ENCODE data around the gene RMND5A.

The RMND5A gene

DNA sequence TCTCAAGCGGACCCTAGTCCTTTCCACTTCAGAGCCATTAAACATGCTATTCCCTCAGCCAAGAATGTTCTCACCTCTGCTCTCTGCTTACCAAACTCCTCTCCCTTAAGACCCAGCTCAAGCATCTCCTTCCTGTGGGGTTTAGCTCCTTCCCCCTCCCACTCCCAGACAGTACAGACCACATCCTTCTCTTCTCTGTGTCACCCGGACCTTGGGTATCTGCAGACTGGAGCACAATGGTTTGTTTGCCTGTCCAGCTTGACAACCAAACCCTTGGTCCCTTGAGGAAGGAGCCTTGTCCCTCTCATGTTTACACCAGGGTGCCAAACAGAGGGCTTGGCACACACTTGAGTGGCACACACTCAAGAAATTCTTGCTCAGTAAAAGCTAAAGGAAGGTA, 74.8 kb downstream of the RMND5A start:
- DNase-seq = no peak

DNA sequence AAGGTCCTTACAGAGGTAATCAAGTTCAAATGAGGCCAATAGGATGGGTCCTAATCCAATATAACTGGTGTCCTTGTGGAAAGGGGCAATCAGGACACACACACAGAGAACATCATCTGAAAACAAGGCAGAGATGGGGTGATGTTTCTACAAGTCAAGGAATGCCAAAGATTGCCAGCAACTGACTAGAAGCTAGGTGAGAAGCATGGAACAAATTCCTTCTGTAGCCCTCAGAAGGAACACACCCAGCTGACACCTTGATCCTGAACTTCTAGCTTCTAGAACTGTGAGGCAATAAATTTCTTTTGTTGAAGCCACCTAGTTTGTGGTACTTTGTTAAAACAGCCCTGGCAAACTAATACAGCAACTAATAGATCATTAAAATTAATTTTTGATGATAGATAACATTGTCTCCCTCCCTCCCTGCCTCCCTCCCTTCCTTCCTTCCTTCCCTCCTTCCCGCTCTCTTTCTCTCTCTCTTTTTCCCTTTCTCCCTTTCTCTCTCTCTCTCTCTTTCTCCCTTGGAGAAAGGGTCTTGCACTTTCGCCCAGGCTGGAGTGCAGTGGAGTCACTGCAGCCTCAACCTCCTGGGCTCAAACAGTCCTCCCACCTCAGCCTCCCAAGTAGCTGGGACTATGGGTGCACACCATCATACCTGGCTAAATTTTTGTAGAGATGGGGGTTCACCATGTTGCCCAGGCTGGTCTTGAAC, 80.9 kb downstream of the RMND5A start:
- DNase-seq = no peak

DNA sequence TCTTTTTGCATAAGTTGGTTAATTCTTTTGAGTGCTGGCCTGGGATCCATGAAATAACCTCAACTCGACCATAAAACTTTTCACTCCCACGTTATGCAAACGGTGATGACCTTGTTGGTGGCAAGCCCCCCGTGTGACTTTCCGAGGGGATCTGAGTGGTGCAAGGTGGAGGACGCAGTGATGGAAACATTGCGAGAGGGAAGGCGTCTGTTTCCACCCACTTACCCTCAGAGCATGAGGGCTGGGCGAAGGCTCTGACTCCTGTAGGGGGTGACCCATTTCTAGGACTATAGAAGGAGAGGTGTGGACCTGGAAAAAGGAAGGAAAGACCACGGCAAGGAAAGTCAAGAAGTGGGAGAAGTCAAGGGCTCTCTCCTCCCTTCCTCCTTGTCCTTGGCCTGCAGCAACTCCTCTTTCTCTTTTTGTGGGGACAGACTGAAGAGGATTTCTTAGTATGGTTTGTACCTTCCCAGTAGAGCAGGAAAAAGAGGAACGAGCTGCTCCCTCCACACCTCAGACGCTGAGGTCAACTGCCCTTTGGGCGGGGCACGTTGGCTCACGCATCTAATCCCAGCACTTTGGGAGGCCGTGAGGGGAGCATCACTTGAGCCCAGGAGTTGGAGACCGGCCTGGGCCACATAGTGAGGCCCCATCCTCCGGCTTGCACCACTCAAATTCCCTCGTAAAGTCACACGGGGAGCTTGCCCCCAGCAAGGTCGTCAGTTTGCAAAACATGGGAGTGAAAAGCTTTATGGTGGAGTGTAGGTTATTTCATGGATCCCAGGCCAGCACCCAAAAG, 86.2 kb downstream of the RMND5A start:
- DNase-seq = no peak

DNA sequence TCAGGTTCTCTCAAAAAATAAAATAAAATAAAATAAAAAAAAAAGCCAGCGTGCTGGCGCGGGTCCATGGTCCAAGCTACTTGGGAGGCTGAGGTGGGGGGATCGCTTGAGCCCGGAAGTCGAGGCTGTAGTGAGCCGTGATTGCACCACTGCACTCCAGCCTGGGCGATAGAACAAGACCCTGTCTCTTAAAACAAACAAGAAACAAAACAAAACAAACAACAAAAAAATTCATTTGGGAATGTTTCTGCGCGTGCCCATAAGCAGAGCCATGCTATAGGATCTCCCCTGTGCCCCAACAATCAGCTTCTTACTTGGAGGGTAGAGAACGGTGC, 87.0 kb downstream of the RMND5A start:
- DNase-seq = no peak

DNA sequence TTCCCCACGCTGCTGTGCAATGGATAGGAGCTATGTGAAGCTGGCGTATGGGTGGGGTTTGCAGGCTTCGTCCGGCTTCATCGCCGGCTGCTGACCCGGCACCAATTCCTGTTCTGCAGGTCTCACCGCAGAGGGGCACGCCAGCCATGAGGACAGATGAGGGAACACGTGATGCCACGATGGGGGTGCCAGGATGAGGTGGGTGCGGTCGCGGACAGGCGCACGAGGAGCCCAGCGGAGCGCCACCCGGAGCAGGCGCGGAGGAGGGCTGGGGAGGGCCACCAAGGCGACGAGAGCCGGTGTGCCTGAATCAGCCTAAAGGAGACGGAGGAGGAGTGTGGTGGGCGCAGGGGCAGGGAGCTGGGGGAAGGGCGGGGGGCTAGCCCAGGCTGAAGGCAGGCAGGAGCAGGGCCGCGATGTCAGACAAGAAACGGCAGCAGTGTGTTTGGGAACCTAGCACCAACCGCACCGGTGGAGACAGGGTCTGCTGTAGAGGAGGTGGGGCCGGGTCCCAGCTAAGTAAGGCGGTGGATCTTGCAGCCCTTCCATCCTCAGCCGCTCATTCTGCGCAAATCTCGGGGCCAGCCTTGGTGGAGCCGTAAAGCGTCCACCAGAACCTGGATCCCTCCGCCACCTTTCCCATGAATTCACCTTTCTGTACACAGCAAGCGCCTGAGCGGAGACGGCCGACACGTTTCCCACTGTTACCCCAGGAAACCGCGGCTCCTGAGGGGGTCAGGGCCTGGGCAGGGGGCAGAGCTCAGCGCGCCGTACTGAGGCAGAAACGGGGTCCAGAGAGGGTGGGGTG, 87.6 kb downstream of the RMND5A start:
- no peak for DNase-seq

DNA sequence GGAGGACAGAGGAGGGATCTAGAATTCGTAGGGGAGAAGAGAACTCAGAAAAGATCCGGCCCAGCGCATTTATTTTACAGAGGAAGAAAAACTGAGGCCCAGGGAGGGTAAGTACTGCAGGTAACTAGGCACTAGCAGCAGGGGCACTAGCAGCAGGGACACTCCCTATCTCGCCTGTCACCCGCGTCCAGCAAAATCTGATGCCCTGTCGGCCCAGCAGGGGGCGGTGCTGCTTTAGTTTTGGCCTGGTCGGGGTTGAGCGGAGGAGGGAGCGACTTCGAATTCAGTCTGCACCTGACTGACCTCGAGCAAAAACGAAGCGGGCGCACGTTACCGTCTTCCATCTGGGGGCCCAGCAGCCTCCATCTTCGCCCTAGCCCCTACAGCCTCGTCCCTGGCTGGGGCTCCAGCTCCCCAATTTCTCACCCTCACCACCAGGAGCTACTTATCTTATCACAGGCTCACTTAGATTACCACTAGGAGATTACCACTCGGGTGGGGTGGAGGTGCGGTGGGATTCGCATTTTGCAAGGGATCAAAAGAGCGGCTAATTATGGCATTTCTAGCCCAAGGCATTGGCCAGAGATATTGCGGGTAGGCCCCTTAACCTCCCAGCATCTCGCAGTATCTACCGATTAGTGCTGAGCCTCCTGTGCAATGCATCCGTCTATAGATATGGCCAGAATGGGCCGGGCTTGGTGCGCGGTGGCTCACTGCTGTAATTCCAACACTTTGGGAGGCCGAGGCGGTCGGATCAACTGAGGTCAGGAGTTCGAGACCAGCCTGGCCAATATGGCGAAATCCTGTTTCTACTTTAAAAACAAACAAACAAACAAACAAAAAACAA, 88.4 kb downstream of the RMND5A start:
- DNase-seq = no peak

DNA sequence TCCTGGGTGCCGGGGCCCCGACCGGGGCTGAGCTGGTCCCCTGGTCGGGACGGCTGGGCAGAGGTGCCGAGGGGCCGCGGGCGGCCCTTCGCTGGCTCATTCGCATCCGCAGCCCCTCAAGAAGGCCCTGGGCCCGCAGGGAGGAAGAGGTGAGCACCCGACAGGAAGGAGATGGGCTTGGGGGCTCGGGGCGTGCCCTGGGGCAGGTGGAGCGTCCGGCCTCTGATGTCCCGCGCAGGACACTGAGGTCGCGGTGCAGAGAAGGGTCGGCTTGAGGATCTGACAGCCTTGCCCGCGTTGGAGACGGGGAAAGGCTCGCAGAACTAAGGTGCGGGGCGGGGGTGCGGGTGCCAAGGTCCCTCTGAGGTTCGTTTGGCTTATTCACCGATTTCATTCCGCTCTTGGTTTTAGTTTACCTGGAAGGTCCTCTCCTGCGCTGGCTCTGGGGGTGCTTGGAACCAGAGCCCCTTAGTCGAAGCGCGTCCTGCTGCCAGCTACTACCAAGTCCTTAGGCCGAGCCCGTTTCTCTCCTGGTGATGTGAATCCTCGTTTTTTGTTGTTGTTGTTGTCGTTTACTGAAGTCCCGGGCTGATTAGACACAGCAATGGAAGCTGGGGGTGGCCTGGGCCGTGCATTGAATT, 89.5 kb downstream of the RMND5A start:
- DNase-seq = no peak

DNA sequence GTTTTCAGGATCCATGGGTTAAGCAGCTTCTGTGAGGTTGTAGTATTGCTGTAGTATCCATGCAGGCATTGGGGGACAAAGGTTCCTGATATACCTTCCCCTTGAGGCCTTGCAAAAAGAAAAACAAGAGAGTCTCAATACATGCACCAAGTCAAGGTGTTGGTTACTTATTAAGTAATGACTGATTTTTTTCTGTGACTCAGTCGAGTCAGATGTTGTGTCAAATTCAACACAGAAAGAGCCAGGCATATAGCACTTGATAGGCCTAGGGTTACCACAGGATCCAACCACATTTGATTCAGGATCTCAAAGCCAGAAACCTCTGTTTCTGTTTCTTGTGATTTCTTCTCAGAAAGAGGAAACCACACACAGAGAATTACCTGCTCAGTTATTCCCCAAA, 95.5 kb downstream of the RMND5A start:
- no peak for DNase-seq

DNA sequence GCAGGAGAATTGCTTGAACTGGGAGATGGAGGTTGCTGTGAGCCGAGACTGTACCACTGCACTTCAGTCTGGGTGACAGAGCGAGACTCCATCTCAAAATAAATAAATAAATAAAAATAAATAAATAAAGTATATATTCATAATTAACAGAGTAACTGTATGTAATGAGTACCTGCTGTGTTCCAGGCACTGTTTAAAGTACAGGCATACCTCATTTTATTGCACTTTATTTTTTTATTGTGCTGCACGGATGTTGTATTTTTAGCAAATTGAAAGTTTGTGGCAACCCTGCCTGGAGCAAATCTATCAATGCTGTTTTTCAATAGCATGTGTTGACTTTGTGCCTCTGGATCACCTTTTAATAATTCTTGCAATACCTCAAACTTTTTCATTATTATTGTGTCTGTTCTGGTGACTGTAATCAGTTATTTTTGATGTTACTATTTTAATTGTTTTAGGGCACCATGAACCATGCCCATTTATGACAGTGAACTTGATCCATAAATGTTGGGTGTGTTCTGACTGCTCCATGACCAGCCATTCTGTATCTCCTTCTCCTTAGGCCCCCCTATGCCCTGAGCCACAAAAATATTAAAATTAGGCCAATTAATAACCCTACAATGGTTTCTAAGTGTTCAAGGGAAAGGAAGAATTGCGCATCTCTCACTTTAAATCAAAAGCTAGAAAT, 98.2 kb downstream of the RMND5A start:
- no peak for DNase-seq

DNA sequence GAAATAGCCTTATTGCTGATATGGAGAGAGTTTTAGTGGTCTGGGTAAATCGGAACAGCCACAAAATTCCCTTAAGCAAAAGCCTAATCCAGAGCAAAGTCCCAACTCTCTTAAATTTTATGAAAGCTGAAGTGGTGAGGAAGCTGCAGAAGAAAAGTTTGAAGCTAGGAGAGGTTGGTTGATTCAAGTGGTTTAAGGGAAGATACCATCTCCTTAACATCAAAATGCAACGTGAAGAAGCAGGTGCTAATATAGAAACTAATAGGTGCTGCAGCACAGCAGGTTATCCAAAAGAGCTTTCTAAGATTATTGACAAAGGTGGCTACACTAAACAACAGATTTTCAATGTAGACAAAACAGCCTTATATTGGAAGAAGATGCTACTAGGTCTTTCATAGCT, 98.9 kb downstream of the RMND5A start:
- DNase-seq = no peak

DNA sequence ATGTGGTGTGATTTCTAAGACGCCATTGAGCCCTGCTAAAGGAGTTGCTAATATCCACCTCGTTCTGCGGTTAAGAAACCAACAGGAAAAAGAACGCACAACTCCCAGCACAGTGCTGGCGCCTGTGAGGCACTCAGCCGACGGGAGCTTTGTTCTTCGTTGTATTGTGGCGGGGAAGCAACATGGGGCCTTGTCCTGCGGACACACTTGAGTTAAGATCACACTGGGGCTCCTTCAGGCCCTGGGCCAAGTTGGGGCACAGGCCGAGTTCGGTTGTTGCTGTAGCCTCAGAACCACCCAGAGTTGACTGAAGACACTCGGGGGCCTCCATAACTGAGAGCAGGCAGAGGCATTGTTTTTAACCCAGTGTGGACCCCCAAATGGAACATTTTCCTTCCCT, 101.2 kb downstream of the RMND5A start:
- no peak for DNase-seq

DNA sequence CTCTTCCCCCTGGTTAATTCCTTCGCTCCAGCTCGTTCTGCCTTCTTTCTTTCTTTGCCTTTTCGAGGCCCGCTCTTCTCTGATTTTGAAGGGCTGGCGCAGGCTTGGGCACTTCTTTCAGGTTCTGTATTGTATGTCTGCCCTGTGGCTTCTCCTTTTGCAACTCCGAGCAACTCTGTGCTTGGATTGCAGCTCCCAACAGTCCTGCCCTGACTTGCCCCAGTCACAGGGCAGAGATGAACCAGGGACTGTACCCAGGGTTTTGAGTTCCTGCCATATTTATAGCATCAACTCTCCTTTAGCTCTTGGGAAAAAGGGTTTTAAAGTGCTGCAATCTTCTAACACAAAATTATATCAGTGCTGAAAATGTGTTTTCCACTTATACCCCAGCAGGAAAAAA, 101.8 kb downstream of the RMND5A start:
- DNase-seq = no peak

DNA sequence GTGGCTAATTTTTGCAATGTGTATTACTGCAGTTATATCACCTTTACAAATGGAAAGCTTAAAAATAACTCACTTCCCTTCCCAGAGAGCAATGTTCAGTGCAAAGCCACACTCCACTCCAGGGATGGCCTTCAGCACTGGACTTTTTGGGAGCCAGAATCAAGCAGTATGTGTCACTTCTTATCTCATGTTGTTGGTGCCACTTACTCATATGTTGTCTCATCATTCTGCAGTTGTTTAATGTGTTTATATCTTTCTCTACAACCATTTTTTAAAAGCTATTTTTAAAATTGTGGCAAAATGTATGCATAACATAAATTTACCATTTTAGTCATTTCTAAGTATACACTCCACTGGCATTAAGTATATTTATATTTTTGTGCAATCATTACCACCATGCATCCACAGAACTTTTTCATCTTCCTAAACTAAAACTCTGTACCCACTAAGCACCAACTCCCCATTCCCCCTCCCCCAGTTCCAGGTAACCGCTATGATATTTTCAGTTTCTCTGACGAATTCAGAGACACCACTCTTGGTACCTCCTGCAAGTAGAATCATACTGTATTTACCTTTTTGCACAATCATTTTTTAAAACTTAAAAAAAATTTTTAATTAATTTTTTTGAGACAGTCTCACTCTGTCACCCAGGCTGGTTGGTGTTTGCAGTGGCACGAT, 102.7 kb downstream of the RMND5A start:
- DNase-seq = no peak

DNA sequence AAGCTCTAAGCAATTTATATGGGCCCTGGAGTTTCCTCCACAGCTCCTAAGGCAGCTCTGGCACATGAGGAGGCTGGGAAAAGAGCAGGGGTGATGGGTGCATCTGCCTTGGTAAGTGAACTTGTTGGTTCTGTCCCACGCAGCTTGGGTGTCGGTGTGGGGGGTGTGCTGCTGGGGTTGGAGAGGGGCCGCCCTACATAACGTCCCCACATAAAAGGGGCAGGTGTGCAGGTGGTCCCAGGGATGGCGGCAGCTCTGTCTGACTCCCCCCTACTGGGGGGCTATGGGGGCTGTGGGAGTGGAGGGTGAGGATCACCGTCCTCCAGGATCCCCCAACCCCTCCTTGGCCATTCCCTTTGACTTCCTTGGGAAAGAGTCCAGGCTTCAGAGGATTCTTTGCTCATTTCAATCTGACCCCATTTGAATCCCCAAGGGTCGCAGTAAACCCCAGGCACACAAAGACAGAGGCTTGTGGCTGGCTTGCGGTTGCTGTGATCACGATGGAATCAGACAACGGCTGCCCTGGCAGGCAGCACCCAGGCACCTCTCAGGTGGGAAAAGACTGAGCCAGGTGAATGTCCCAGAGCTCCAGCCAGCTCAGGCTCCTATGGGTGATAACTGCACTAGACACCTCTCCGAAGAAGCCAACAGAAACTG, 105.1 kb downstream of the RMND5A start:
- DNase-seq = no peak

DNA sequence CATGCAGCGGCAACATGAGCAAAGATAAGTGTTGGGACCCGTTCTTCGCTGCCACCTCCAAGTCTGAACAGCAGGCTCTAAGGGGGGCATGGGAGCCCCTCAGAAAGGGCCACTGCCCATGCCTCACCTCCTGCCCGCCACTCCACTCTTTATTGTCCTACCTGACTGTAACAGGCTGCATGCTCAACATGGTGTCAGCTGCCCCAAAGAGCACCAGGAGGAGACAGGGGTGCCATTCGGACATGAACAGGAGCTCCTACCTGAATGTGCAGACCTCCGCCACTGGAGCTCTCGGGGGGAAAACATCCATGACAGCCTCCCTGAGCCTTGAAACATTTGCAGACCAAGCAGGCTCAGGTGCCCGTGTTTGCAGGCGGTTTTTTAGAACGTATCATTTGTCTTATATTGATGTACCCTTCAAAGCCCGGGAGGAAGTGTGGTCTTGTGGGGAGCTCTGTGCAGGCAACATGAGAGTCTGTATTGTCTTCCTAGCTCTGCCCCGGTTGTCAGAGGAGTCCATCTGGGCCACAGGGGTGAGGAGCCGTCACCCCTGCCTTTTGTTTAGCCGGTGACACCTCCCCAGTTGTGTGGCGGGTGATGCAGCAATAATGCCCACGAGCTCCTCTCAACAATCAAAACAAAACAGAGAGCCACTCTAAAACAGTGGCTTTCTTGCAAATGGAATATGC, 105.7 kb downstream of the RMND5A start:
- no peak for DNase-seq

DNA sequence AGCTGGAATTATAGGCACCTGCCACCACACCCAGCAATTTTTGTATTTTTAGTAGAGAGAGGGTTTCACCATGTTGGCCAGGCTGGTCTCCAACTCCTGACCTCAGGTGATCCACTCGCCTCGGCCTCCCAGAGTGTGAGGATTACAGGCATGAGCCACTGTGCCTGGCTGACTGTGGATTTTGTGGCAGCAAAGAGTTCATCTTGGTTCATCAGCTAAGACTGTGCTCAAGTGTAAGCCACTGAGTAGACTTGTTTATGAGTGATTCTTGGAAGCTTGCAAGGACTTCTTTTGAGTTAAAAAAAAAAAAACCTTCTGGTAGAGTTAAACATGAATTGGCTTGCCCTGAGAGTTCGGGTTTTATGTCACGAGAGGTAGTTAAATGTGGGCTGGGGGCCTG, 106.9 kb downstream of the RMND5A start:
- DNase-seq = no peak

Measured in cortex of kidney (tissue), 1 donor.